Psoas muscle (tissue), 8 donors: ENCODE data around the gene ABCB4. TPM values are rescaled to one million over a fixed set of nuclear protein-coding genes. Genes with fewer than 3 reads are reported as not detected.
A peak's percentile ranks its signal among the peaks of the same experiment; 100 is the strongest.

Experiments used
- ATAC-seq, 4 donors: fragments of 200-7000 bp; cut with Tn5 transposase; one replicate each; pipeline ENCODE4 v1.9.1; 2020; ENCODE audit warnings: moderate library complexity in 3 of 4, mild to moderate bottlenecking in 2 of 4
- DNase-seq, 2 donors: peaks; one replicate each; pipeline ENCODE4 v3.0.0-alpha.2; 2020
- H3K27ac ChIP-seq: fragments of 200-600 bp; one replicate; pipeline ENCODE4 v1.8.0; 2022
- H3K27me3 ChIP-seq, 3 donors: fragments of 200-600 bp in 1 of 3; one replicate each; pipeline versions ENCODE4 v1.6.1 to v1.8.0; 2013 to 2022; ENCODE audit warnings: low read length in 2 of 3, mild to moderate bottlenecking in 2 of 3, moderate library complexity in 1 of 3; ENCODE audit not compliant: insufficient read depth in 3 of 3
- H3K36me3 ChIP-seq, 2 donors: fragments of 200-600 bp in 1 of 2; one replicate each; pipeline versions ENCODE4 v1.6.1 to v1.8.0; 2013 to 2022; ENCODE audit warnings: low read depth in 1 of 2, mild to moderate bottlenecking in 1 of 2, moderate library complexity in 1 of 2; ENCODE audit not compliant: insufficient read depth in 1 of 2
- H3K4me1 ChIP-seq: fragments of 200-600 bp; one replicate; pipeline ENCODE4 v1.8.0; 2022
- H3K4me3 ChIP-seq: fragments of 200-600 bp; one replicate; pipeline ENCODE4 v1.8.0; 2022; ENCODE audit warnings: mild to moderate bottlenecking
- H3K9me3 ChIP-seq: fragments of 200-600 bp; one replicate; pipeline ENCODE4 v1.8.0; 2022
- CTCF ChIP-seq: fragments of 200-600 bp; IDR thresholded peaks from one replicate; pipeline ENCODE4 v1.8.0; 2022; ENCODE audit warnings: antibody characterized with exemption
- WGBS, 3 donors: extraction: QIAGEN DNeasy Blood & Tissue Kit; methylation state at CpG; one replicate each; pipeline versions ENCODE4 v1.1.6 to v1.1.7; 2013; 5-methylcytosine and 5-hydroxymethylcytosine counted together
- intact Hi-C, 2 donors: fragments of 100-400 bp; cut with DNase I; formaldehyde crosslinking; loops; one replicate each; pipeline versions ENCODE4 v1.11.0 to v1.14.2; 2022
- polyA plus RNA-seq, 3 donors: library from polyadenylated mRNA; stranded (reverse); fragments of 200-250 nt; gene quantifications; one replicate each; pipeline ENCODE4 v1.2.3, GENCODE V29; 2013
- total RNA-seq, 4 donors: library from RNA; stranded (reverse); fragmentation: NEBNext Ultra II Directional in 2 of 4; extraction: Animal tissue kit (Norgen Biotek cat#: 25700) in 2 of 4; gene quantifications; one replicate each; pipeline versions ENCODE4 v1.2.1 to v1.2.4, GENCODE V29; 2021 to 2023
- donor health status: healthy with polysubstance abuse.
- donor health status: DM: no; HTN: no; CAD: no; lungs with moderate emphysema.
- donor health status: Bipolar disorder and iron deficiency.
- donor health status: healthy.
- donor health status: DM: yes; HTN: yes; CAD: no.
- donor health status: DM: no; HTN: no; CAD: no.
- donor health status: DM: no; HTN: no; CAD: no.
- donor health status: DM: yes; HTN: yes; CAD: no.

ABCB4 gene
- total and polyA plus RNA-seq, 7 donors, result 1.1 to 4.0 (median 2.0) TPM

GRCh38 chr7:87513735-87514335 lies 38.4 kb upstream of the ABCB4 start:
- intact Hi-C loops, result no loop called here
- Histone ChIP-seq H3K9me3 (no peaks in the 10 kb centered on the region), H3K4me3 (no peak overlapping the region), H3K27ac (no peak overlapping the region), H3K4me1 (no peaks in the 10 kb centered on the region), H3K36me3 (no peaks in the 10 kb centered on the region), H3K27me3 (no peaks in the 10 kb centered on the region)
- TF ChIP-seq CTCF, result no peak
- WGBS, 3 donors, result 85 to 92% (median 86%) methylated on average over 5 of the region's 5 CpGs
- ATAC-seq (no peak), DNase-seq (no peak)

- Histone ChIP-seq H3K9me3 (no peaks in the 10 kb centered on the region), H3K27me3 (no peaks in the 10 kb centered on the region), H3K27ac (no peak overlapping the region), H3K36me3 (no peaks in the 10 kb centered on the region), H3K4me1 (no peaks in the 10 kb centered on the region), H3K4me3 (no peak overlapping the region)
- DNase-seq, result no peak
- no peak for TF ChIP-seq CTCF
- ATAC-seq, result no peak
- 18 to 31% (median 23%) methylated on average over 4 of the region's 4 CpGs for WGBS, 3 donors
- intact Hi-C loops, result no loop called here
Measured at GRCh38 chr7:87512906-87513305, 37.4 kb upstream of the ABCB4 start.

- no peak for DNase-seq
- Histone ChIP-seq H3K27me3 (no peaks in the 10 kb centered on the region), H3K4me1 (no peaks in the 10 kb centered on the region), H3K36me3 (no peaks in the 10 kb centered on the region), H3K27ac (no peak overlapping the region), H3K9me3 (no peaks in the 10 kb centered on the region), H3K4me3 (no peak overlapping the region)
- WGBS, 3 donors, result 40 to 62% (median 51%) methylated on average over 1 of the region's 1 CpG
- TF ChIP-seq CTCF, result no peak
- intact Hi-C loops, result no loop called here
- ATAC-seq, result no peak
Measured at GRCh38 chr7:87511510-87511909, 36.0 kb upstream of the ABCB4 start.

GRCh38 chr7:87510411-87510875 lies 35.0 kb upstream of the ABCB4 start:
- TF ChIP-seq CTCF, result no peak
- no peaks in the 10 kb centered on the region for H3K36me3 ChIP-seq
- H3K27me3 ChIP-seq, result no peaks in the 10 kb centered on the region
- intact Hi-C loops, result no loop called here
- DNase-seq, result no peak
- no peak overlapping the region for H3K4me3 ChIP-seq
- WGBS, 3 donors, result 33 to 55% (median 50%) methylated on average over 1 of the region's 1 CpG
- no peak for ATAC-seq
- no peak overlapping the region for H3K27ac ChIP-seq
- H3K4me1 ChIP-seq, result no peaks in the 10 kb centered on the region
- no peaks in the 10 kb centered on the region for H3K9me3 ChIP-seq

- Histone ChIP-seq H3K36me3 (no peaks in the 10 kb centered on the region), H3K4me3 (no peak overlapping the region), H3K9me3 (no peaks in the 10 kb centered on the region), H3K27me3 (no peaks in the 10 kb centered on the region), H3K27ac (no peak overlapping the region), H3K4me1 (no peaks in the 10 kb centered on the region)
- TF ChIP-seq CTCF, result no peak
- DNase-seq (no peak), ATAC-seq (peak in 2 of 4 donors; percentile 72 to 78)
- intact Hi-C loops, result loop anchor here in 1 of 2 donors (5.0 kb wide), 1 partner anchor 605 kb away; no protein-coding TSS in a partner anchor
- WGBS, 3 donors, result 47 to 58% (median 54%) methylated on average over 3 of the region's 3 CpGs
Measured at GRCh38 chr7:87507446-87507845, 32.0 kb upstream of the ABCB4 start.
